Activated CD4-positive, alpha-beta T cell treated with anti-CD3 and anti-CD28 coated beads for 1 hour (primary cell): ENCODE data around the gene EMSY.
"Not testable (repeated sequence)": the region's sequence is repeated elsewhere in the genome, so short reads cannot be mapped to it uniquely, and the experiment has no call there.

Experiments
- DNase-seq: peaks from one replicate; pipeline ENCODE4 v3.0.0-alpha.2; 2020

The EMSY gene, protein sequence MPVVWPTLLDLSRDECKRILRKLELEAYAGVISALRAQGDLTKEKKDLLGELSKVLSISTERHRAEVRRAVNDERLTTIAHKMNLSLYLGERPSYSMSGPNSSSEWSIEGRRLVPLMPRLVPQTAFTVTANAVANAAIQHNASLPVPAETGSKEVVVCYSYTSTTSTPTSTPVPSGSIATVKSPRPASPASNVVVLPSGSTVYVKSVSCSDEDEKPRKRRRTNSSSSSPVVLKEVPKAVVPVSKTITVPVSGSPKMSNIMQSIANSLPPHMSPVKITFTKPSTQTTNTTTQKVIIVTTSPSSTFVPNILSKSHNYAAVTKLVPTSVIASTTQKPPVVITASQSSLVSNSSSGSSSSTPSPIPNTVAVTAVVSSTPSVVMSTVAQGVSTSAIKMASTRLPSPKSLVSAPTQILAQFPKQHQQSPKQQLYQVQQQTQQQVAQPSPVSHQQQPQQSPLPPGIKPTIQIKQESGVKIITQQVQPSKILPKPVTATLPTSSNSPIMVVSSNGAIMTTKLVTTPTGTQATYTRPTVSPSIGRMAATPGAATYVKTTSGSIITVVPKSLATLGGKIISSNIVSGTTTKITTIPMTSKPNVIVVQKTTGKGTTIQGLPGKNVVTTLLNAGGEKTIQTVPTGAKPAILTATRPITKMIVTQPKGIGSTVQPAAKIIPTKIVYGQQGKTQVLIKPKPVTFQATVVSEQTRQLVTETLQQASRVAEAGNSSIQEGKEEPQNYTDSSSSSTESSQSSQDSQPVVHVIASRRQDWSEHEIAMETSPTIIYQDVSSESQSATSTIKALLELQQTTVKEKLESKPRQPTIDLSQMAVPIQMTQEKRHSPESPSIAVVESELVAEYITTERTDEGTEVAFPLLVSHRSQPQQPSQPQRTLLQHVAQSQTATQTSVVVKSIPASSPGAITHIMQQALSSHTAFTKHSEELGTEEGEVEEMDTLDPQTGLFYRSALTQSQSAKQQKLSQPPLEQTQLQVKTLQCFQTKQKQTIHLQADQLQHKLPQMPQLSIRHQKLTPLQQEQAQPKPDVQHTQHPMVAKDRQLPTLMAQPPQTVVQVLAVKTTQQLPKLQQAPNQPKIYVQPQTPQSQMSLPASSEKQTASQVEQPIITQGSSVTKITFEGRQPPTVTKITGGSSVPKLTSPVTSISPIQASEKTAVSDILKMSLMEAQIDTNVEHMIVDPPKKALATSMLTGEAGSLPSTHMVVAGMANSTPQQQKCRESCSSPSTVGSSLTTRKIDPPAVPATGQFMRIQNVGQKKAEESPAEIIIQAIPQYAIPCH (N-terminal part only)

DNA sequence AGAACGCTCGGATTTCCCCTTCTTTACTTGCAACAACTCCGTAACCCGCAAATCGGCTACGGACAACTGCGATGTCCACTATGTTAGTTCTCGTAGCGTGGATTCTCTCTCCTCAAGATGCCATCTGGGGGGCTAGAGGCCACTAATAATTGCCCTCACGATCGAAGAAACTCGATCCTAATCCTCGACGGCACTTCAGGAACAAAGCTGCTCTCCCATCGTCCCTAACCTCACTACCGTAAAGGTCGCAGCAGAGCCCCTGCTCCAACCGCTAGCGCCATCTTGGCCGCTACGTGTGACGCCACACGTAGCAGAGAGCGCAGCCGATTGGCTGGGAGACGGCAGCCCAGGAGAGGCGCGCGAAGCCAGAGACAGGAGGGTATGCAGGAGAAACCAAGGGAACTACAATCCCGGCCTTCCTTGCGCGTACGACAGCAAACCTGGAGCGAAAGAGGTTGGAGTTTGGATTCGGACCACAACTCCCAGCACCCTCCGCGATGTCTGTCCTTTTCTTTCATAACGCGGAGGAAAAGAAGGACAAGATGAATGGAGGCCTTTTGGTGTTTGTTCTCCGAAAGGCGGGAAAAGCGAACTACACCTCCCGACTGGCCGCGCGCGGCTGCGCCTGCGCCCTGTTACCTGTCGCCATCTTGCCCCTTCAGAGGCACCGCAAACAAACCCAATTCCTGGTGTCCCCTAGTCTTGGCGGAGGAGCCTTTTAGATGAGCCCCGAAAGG, at the start of gene EMSY:
Gene EMSY (plus strand): TSS at position 635 of the 737 bp plus-strand sequence. CDS start 1,921 bp downstream, outside the sequence.
- DNase-seq: peak; percentile 86

DNA sequence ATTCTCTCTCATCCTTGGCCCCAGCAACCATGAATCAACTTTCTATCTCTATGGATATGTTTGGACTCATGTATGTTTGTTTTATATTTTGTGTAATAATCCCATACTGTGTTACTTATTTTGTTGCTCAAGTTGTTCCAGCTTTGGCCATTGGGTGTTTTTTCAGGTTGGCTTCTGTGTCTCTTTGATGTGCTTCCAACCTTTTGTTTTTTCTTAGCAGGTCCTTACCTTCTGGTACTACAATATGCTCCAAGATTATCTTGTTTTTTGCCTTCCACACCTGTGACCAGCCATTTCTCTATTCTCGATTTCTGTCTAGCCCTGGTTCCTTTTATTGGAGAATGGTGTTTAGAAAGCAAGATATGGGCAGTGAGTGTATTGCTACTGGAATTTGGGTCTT, 49.5 kb upstream of the EMSY start:
- DNase-seq: no peak

DNA sequence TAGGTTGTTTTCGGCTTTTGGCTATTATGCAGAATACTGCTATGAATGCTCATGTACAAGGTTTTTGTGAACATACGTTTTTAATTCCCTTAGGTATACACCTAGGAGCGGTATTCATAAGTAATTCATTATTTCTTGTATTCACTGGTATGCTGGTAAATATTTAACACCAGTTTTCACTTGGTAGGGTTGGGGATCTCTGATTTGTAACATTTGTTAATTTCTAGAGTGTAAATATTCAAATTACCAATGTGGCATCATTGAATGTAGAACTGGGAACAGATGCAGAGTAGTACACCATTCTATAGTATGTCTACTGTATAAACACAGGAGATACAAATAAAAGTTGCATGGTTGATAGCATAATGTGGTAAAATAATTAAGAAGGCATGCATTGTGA, 47.4 kb upstream of the EMSY start:
- DNase-seq: no peak

DNA sequence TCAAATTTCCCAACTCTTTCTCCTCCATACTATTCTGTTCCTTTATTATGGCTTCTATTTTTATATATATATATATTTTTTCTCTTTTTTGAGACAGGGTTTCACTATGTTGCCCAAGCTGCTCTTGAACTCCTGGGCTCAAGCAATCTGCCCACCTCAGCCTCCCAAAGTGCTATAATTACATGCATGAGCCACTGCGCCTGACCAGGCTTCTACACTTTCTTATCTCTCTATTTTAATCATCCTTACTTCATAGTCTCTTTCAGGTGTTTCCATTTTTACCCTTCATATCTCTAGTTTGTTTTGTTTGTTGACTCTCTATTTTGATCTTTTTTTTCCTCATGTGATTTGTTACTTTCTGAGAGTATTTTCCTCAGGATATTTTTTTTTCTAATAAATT, 43.9 kb upstream of the EMSY start:
- no peak for DNase-seq

DNA sequence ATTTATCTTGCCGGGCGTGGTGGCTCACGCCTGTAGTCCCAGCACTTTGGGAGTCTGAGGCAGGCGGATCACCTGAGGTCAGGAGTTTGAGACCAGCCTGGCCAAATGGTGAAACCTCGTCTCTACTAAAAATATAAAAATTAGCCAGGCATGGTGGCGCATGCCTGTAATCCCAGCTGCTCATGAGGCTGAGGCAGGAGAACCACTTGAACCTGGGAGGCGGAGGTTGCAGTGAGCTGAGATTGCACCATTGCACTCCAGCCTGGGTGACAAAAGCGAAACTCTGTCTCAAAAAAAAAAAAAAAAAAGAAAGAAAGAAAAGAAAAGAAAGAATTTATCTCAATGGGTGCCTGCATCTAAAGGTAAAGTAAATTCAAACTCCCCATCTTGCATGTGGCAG, 43.3 kb upstream of the EMSY start:
- not testable (repeated sequence) for DNase-seq

DNA sequence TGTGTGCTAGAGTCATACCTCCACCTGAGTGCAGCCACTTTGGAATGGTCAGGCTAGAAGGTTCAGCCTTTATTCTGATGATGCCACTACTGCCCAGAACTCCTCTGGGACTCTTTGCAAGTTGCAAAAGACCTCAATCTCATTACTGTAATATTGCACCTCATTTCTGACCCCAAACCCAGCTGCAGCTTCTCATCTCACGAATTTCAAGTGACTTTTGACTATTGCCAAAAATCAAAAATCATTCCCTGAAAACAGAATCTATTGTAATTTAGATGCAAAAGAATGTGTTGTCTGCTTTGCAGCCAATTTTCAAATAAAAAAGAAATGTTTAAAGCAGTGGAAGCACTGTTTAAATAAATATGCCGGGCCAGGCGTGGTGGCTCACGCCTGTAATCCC, 38.5 kb upstream of the EMSY start:
- DNase-seq: no peak

DNA sequence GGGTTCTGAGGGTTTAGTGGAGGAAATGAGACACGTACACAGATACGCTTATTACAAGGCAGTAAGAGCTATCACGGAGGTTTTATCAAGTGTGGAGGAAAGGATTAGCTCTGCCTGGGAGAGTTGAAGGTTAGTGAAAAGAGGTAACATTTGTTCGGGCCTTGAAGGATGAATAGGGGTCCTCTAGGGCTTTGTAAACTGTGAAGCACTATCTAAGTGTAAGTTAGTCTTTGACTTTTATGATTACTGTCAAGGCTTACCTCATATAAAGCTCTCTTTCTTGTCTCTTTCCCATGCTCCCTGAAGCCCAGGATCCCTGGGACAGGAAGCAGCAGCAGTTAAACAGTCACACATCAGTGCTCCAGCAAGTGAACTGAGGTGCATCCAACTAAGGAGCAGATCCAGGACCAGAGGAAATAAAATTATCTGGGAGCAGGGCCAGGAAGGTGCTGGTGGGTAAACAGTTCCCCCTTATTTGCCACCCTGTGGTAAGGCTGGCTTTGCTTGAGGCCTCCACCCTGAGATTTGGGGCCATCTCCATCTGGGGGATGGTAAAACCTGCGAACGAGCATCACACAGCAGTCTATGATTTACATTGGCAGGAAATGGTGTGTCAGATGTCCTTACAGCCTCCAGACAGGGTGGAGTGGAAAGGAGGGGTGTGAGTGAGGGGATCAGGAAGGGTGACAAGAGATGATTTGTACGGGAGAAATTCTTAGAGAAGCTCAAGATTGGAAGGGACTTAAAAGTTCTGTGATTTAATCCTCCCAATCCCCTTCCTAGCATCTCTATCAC, 36.5 kb upstream of the EMSY start:
- no peak for DNase-seq

DNA sequence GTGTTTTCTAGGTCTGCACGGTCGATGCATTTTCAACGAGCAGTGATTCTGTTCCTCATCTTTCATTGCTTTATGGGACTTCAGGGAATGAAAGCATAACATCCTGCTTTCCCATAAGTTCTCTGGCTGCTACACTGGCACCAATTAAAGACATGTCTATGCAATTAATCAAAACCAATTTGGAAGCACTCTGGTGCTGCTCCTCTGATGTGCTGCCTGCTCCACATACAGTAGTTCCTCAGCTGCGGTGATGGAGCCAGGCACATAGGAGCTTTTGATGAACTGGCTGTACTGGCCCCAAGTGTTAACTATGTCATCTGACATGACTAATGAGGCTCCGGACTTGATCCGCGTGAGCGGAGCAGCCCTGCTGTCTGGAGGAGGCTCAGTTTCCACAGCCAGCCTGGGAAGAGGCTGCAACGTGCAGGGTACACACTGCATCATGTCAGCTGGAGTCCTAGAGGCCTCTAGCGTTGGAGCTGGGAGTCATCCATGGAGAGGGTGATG, 33.9 kb upstream of the EMSY start:
- DNase-seq: no peak

DNA sequence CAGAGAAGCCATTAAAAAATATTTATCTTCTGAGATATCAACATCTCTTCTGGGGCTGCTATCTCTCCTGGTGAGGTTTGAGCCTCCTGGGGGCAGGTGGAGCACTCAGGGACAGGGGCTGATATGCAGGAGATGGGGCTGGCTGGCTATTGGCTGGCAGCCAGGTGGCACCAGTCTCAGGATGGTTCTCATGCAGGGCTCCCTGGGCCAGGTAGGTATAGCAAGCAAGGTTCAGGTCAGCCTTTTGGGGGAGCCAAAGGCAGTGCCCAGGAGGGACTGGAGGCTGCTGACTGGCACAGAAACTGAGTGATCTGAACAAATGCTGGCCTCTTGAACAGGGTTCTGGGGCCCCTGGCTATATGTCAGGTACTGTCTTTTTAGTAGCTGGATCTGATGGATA, 29.7 kb upstream of the EMSY start:
- no peak for DNase-seq

DNA sequence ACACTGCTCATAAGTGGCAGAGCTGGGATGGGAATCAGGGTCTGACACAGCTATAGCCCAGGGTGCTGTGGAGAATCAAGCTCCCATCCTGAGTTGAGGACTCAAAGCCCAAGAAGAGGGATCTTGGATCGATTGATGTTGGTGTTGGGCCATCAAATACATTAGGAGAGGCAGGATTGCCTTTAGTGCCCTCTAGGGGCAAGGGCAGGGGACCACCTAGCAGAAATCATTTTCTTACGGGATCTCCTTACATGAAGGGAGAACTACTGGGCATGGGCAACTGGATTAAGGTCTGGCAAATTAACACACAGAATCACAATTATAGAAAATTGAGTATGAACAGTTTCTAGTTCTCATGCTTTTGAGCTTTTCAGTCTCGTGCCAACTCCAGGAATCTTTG, 24.9 kb upstream of the EMSY start:
- DNase-seq: no peak

DNA sequence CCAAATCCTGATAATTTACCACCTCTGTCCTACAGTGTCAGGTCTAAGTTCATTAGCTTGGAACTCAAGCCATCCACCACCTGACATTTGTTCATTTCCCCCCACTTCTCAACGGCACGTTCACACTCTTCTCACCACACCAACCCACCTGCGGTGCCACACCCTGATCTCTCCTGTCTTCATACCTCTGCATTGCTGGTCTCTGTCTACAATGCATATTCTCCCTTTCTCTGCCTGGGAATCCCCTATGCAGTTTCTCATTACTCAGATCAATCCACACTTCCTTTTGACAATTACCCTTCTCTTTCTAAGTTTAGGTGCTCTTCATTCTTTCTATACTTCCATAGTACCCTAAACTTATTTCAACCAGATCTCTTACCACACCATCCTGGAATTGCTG, 20.4 kb upstream of the EMSY start:
- DNase-seq: no peak

DNA sequence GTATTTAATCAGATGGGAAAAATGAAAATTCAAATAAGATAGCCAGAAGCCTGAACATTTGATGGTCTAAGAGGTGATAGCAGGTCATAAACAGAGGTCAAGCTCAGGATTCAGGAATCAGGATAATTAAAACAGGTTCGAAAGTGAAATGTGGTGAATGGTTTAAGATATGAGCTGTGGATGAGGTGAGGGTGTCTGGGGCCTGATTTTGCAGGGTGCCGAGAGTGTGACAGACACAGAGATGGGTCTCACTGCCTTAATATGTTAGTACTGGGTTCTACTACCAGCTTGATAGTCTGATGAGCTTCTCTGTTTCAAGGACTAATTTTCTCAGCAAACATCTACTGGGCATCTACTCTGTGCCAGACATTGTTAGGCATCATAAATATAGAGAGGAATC, 19.9 kb upstream of the EMSY start:
- DNase-seq: no peak

DNA sequence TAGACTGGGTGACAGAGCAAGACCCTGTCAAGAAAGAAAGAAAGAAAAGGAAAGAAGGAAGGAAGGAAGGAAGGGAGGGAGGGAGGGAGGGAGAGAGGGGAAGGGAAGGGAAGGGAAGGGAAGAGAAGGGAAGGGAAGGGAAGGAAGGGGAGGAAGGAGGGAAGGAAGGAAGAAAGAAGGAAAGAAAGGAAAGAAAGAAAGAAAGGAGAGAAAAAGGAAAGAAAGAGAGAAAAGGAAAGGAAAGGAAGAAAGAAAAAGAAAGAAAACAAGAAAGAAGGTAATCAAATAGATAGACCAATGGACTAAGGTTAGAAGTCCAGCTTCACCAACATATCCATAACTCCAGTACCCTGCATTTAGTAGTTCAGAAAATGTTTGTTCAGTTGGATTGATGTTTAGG, 18.2 kb upstream of the EMSY start:
- DNase-seq: no peak

DNA sequence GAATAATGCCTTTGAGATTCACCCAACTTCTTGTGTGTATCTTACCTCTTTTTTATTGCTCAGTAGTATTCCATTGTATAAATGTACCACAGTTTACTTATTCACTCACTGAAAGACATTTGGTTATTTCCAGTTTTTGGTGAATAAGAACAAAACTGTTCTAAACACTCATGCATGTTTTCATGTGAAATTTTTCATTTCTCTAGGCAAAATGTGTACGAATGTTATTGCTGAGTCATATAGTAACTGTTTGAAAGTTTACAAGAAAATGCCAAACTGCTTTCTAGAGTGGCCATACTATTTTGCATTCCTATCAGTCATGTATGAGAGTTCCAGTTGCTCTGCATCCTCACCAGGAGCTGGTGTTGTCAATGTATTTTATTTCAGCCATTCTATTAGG, 8.8 kb upstream of the EMSY start:
- no peak for DNase-seq

DNA sequence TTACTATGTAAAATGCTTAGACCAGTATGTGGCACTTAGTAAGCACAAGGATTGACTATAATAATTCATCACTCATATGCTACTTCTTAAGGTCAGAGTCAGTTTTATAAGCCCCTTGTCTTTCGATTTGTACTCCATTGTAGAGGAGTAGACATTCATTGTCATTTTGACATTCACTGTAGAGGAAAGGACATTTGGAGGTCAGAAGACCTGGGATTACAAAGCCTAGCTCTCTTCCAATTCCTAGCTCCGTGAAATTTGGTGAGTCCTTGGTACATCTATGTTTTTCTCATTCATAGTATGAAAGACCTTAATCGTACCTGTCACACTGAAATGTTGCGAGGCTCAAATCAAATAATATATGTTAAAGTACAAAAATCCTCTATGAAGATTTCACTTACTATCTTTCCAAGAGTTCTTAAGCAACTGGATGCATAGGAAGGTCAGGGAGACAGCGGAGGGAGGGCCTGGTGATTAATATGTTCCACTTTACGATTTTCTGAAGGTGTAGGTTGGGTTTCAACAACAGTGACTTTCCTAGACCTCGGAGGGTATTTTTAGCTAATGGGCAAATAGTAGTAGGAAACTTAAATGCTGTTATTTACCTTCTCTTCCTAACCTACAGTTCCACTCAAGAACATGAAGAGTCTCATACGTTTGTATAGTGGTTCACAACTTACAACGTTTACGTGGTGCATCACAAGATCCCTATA, 1.4 kb upstream of the EMSY start:
- no peak for DNase-seq

DNA sequence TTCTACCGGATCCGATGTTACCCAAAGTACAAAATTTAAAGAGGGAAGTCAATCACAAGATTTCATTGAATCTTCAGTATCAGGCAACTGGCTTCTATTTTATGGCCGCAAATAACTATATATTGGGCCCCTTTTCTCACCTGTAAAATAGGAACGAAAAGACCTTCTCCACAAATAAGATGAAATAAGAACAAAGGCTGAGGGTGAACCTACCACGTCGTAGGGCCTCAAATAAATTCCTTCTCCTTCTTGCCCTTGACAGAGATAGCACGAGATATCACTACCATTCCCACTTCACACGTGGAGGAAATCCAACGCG, 794 bp upstream of the EMSY start:
- no peak for DNase-seq

DNA sequence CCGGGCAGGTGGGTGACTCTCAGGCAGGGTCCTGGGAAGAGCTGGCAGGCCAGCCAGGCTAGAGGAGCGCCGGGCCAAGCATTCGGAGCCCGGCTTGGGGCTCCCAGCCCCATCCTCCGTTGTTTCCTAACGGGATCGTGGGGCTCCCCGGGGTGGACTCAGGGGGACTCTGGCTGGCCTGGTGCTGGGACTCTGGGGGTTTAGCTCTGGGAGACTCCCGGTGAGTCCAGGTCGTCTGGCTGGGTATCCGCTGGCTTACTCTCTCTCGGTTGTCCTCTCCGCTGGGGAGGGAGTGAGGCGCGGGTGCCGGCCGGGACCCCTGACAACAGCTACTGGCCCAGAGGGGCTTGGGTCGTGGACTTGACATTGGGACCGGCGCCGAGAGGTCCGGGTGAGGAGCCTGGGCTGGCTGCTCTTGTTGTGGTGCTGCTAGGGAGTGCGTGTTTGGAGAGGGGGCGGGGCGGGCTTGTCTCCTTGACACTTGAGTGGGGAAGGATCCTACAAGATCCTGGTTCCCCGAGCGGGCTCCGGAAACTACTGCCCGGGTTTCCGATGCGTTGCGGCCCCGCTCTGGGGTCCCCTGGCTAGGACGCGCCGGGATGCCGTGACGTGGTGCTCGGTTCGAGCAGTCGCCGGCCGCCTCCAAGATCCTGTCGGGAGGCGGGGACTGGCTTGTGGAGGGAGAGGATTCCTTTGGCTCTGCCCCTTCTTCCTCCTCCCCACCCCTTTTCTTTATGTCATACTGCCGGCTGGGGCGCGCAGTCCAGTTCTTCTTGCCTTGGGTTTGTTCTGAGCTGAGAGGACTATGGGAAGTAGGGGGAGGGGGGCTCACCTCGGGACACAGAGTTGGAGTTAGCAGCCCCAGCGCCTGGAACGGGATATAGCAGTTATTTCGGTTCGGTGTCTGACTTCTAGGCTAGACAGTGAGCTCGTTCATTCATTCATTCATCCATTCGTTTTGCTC, 585 bp downstream of the EMSY start:
- DNase-seq: peak; percentile 13

DNA sequence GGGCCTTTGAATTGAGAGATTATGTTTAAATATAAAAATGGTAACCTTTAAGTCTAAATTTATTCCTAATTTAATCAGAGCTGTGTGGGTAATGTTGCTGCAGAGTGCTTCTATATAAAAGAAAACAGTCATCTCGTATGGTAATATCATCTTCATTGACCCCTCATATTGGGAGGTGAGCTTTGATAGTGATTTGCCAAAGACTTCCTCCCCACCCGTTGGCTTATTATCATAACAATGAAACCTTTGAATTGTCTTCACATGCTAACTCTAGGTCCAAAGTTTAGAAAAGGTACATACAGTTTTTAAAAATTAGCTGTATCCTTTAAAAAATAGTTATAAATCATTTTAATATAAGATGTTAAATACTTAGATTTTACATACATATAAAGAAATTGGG, 3.7 kb downstream of the EMSY start:
- no peak for DNase-seq

DNA sequence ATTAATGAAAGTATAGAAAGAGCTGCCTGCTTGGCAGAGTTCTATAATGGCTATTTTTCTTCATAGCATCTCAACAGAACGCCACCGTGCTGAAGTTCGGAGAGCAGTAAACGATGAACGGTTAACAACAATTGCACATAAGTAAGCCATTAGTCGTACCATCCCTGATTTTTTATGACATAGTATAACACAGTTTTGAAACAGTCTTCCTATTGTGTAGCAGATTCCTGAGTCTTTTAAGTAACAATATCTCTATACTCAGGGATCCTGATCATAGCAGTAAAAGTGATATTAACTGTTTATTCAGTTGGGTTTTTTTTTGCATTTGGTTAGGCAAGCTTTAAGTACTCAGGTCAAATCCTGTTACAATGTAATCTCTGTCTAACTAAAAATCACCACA, 8.4 kb downstream of the EMSY start:
- DNase-seq: no peak

DNA sequence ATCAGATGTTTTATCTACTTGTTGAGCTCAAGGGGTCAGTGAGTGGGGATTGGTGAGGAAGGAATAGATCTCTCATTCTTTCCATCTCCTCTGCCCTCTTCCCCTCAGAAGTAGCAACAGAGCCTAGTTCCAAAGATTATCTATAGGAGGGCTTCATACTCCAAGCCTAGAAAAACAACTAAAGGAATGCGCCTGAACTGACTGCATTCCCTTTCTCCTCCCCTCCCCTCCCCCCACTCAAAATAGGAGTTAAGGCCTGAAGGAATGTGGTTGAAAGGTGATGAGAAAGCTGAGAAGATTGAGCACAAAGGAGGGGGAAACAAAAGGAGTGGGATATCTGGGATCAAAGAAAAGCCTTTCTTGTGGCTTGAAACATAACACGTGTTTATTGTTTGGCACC, 10.5 kb downstream of the EMSY start:
- DNase-seq: no peak
